ENCODE results near the gene GPR32. TPM values are rescaled to one million over a fixed set of nuclear protein-coding genes. Genes with fewer than 3 reads are reported as not detected.

Gene GPR32
- total and polyA plus RNA-seq, 10 of the 15 experiments (the other 5 are each of a cell fraction or from before 2014, with no cell fraction given) = not detected

DNA sequence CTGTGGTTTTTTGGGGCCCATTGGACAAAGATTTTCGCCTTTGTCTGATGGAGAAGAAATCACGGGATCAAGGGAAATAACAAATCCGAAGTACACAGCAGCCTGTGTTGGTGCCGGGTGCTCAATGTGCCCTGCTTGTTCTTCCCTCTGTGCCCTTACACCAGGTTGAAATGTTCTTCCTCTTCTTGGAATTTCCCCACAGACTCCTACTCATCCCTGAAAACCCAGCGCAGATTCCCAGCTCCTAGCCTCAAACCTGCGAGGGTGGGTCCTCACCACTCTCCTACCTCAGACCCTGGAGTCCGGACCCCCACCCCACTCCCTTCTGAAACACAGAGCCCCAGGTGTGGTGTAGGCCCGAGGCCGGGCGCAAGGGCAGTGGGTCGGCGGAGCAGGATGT is 15.1 kb downstream of the GPR32 start:
- ChIA-PET RAD21 (ENCODE audit: unreplicated experiment) (interaction anchor here (2.1 to 2.4 kb wide), 2 partner anchors 80 to 137 kb away, joined by 8 to 24 read pairs; no protein-coding TSS in a partner anchor), SMC1A (ENCODE audit: uncharacterized antibody, unreplicated experiment) (interaction anchor here (2.3 kb wide), 1 partner anchor 137 kb away, joined by 22 read pairs; no protein-coding TSS in a partner anchor), POLR2A (no interaction called here), CTCF (interaction anchor here (1.8 to 4.0 kb wide), 2 partner anchors 136 to 428 kb away, joined by 9 to 39 read pairs; no protein-coding TSS in a partner anchor)
- Histone ChIP-seq H3K4me3 (no peak overlapping the region), H4K20me1 (ENCODE audit: control insufficient read depth, insufficient read depth) (no peaks in the 10 kb centered on the region), H3K9me3 (replicated peaks; ENCODE audit: control insufficient read depth, insufficient read depth, low read length) (no peaks in the 10 kb centered on the region), H3K27me3 (replicated peaks in 1 of 2; ENCODE audit: control insufficient read depth in 2 of 2, insufficient read depth in 2 of 2, low read length in 1 of 2) (no peaks in the 10 kb centered on the region), H3K36me3 (ENCODE audit: control insufficient read depth in 2 of 2, insufficient read depth in 2 of 2, low read length in 1 of 2) (no peaks in the 10 kb centered on the region), H2AFZ (ENCODE audit: control insufficient read depth, low read depth, low read length) (no peak overlapping the region), H3K9ac (ENCODE audit: control insufficient read depth, insufficient read depth, low read length) (no peak overlapping the region), H3K27ac (ENCODE audit: control insufficient read depth, insufficient read depth) (no peak overlapping the region), H3K4me2 (ENCODE audit: control insufficient read depth, insufficient read depth) (no peak overlapping the region), H3K4me1 (ENCODE audit: control insufficient read depth, insufficient read depth, low read length) (no peaks in the 10 kb centered on the region; the same call in 1 of the 2 replicates), H3K79me2 (ENCODE audit: control insufficient read depth, insufficient read depth, low read length) (no peaks in the 10 kb centered on the region)
- no peak for TF ChIP-seq IKZF1 (conservative IDR thresholded peaks at IDR 0.05)
- TF ChIP-seq, protein P1, sequence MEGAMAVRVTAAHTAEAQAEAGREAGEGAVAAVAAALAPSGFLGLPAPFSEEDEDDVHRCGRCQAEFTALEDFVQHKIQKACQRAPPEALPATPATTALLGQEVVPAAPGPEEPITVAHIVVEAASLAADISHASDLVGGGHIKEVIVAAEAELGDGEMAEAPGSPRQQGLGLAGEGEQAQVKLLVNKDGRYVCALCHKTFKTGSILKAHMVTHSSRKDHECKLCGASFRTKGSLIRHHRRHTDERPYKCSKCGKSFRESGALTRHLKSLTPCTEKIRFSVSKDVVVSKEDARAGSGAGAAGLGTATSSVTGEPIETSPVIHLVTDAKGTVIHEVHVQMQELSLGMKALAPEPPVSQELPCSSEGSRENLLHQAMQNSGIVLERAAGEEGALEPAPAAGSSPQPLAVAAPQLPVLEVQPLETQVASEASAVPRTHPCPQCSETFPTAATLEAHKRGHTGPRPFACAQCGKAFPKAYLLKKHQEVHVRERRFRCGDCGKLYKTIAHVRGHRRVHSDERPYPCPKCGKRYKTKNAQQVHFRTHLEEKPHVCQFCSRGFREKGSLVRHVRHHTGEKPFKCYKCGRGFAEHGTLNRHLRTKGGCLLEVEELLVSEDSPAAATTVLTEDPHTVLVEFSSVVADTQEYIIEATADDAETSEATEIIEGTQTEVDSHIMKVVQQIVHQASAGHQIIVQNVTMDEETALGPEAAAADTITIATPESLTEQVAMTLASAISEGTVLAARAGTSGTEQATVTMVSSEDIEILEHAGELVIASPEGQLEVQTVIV (IDR thresholded peaks at IDR 0.05; ENCODE audit: borderline replicate concordance, partially characterized antibody) = no peak
- TF ChIP-seq CREB1 (IDR thresholded peaks at IDR 0.05; ENCODE audit: low read depth) = no peak
- TF ChIP-seq NR2C1 (IDR thresholded peaks at IDR 0.05) = no peak
- TF ChIP-seq ZNF384 (IDR thresholded peaks at IDR 0.05; ENCODE audit: borderline replicate concordance, low read depth, low read length) = no peak
- TF ChIP-seq FOS (IDR thresholded peaks at IDR 0.05; ENCODE audit: borderline replicate concordance, extremely low read depth, insufficient read length) = no peak
- TF ChIP-seq SUPT20H (IDR thresholded peaks at IDR 0.05; ENCODE audit: borderline replicate concordance, control insufficient read depth, low read depth, low read length) = no peak
- TF ChIP-seq, protein P2, sequence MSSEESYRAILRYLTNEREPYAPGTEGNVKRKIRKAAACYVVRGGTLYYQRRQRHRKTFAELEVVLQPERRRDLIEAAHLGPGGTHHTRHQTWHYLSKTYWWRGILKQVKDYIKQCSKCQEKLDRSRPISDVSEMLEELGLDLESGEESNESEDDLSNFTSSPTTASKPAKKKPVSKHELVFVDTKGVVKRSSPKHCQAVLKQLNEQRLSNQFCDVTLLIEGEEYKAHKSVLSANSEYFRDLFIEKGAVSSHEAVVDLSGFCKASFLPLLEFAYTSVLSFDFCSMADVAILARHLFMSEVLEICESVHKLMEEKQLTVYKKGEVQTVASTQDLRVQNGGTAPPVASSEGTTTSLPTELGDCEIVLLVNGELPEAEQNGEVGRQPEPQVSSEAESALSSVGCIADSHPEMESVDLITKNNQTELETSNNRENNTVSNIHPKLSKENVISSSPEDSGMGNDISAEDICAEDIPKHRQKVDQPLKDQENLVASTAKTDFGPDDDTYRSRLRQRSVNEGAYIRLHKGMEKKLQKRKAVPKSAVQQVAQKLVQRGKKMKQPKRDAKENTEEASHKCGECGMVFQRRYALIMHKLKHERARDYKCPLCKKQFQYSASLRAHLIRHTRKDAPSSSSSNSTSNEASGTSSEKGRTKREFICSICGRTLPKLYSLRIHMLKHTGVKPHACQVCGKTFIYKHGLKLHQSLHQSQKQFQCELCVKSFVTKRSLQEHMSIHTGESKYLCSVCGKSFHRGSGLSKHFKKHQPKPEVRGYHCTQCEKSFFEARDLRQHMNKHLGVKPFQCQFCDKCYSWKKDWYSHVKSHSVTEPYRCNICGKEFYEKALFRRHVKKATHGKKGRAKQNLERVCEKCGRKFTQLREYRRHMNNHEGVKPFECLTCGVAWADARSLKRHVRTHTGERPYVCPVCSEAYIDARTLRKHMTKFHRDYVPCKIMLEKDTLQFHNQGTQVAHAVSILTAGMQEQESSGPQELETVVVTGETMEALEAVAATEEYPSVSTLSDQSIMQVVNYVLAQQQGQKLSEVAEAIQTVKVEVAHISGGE (CRISPR knock-in tag; IDR thresholded peaks at IDR 0.05) = no peak
- TF ChIP-seq SP1 (IDR thresholded peaks at IDR 0.05; ENCODE audit: low read depth, low read length) = no peak
- 46% methylated on average over 12 of the region's 12 CpGs for WGBS (ENCODE audit: insufficient coverage, insufficient replicate concordance, low lambda C conversion rate, missing lambda C conversion rate)
- intact Hi-C loops (cut with micrococcal nuclease; ENCODE audit: unreplicated experiment) = no loop called here
- FAIRE-seq = no peak
- no TSS peak for BruUV-seq (replicated peaks)
- in situ Hi-C loops (cut with MboI) = loop anchor here (5.0 kb wide), 2 partner anchors 248 to 428 kb away; no protein-coding TSS in a partner anchor
- no peak for ATAC-seq
- DNase-seq (ENCODE audit: low read depth, low spot score) = no peak

Measured in GM12878 (cell line).